IMR-90 (cell line): ENCODE measurements around the gene ZNF302. TPM values are rescaled to one million over a fixed set of nuclear protein-coding genes. Genes with fewer than 3 reads are reported as not detected.

Experiments
- ATAC-seq: fragments of 200-7000 bp; cut with Tn5 transposase; 2 replicates; pipeline ENCODE4 v1.9.1; 2020; ENCODE audit warnings: low read depth, mild to moderate bottlenecking, moderate library complexity
- BruUV-seq: library from RNA; stranded (reverse); fragments of 400-500 nt; replicated peaks from 2 replicates; lab custom pipeline; 2021; lab: Mats Ljungman, UMichigan
- CTCF ChIA-PET: fragments of 300-600 bp; formaldehyde crosslinking; extraction: SDS; loops from one replicate; lab custom pipeline; 2021; ENCODE audit warnings: antibody characterized with exemption; lab: Yijun Ruan, JAX
- POLR2A ChIA-PET: fragments of 300-600 bp; sonication (Branson Sonifier 250); formaldehyde crosslinking; loops from one replicate; lab custom pipeline; 2022; ENCODE audit warnings: antibody characterized with exemption; ENCODE audit not compliant: unreplicated experiment; lab: Charles Lee
- DNase-seq: peaks from one replicate; pipeline ENCODE4 v3.0.0; 2013
- H2AFZ ChIP-seq: replicated peaks from 2 replicates; pipeline ENCODE3; 2013; ENCODE audit warnings: low read length, mild to moderate bottlenecking; ENCODE audit not compliant: poor library complexity
- H2AK5ac ChIP-seq: 2 replicates; pipeline ENCODE4 v1.6.1; 2013; ENCODE audit warnings: low read depth, low read length, inconsistent platforms
- H2AK9ac ChIP-seq: replicated peaks from 2 replicates; pipeline ENCODE3; 2013; ENCODE audit warnings: mild to moderate bottlenecking, low read depth, low read length, moderate library complexity; ENCODE audit not compliant: poor library complexity
- H2BK120ac ChIP-seq: 2 replicates; pipeline ENCODE4 v1.6.1; 2013; ENCODE audit warnings: low read depth, low read length, inconsistent platforms
- H2BK15ac ChIP-seq: 3 replicates; pipeline ENCODE4 v1.6.1; 2013; ENCODE audit warnings: low read depth, low read length, inconsistent platforms
- H2BK20ac ChIP-seq: 2 replicates; pipeline ENCODE4 v1.6.1; 2013; ENCODE audit warnings: low read depth, mild to moderate bottlenecking, inconsistent platforms, low read length, moderate library complexity
- H2BK5ac ChIP-seq: 2 replicates; pipeline ENCODE4 v1.6.1; 2013; ENCODE audit warnings: mild to moderate bottlenecking, low read depth, low read length, inconsistent platforms; ENCODE audit not compliant: poor library complexity, severe bottlenecking
- H3K14ac ChIP-seq: replicated peaks from 2 replicates; pipeline ENCODE4 v1.6.1; 2013; ENCODE audit warnings: low read depth, low read length, inconsistent platforms
- H3K18ac ChIP-seq: 2 replicates; pipeline ENCODE4 v1.6.1; 2013; ENCODE audit warnings: low read depth, low read length, control low read depth
- H3K23ac ChIP-seq: 2 replicates; pipeline ENCODE4 v1.6.1; 2013; ENCODE audit warnings: low read depth, low read length, inconsistent platforms
- H3K27ac ChIP-seq: 2 replicates; pipeline ENCODE4 v1.5.1; 2013; ENCODE audit warnings: mild to moderate bottlenecking, control low read depth, low read length; ENCODE audit not compliant: insufficient read depth
- H3K27me3 ChIP-seq: 2 replicates; pipeline ENCODE4 v1.6.1; 2013; ENCODE audit warnings: low read length; ENCODE audit not compliant: control insufficient read depth, insufficient read depth
- H3K36me3 ChIP-seq: 2 replicates; pipeline ENCODE4 v1.6.1; 2013; ENCODE audit warnings: low read length, mixed read lengths; ENCODE audit not compliant: control insufficient read depth, insufficient read depth
- H3K4ac ChIP-seq: 2 replicates; pipeline ENCODE4 v1.6.1; 2013; ENCODE audit warnings: low read depth, low read length, inconsistent platforms
- H3K4me1 ChIP-seq: 2 replicates; pipeline ENCODE4 v1.6.1; 2013; ENCODE audit warnings: low read length, mixed read lengths; ENCODE audit not compliant: control insufficient read depth, insufficient read depth
- H3K4me2 ChIP-seq: 2 replicates; pipeline ENCODE4 v1.6.1; 2013; ENCODE audit warnings: low read depth, mild to moderate bottlenecking, control low read depth, low read length, moderate library complexity
- H3K4me3 ChIP-seq: 2 replicates; pipeline ENCODE4 v1.5.1; 2013; ENCODE audit warnings: low read depth, mild to moderate bottlenecking, control low read depth, low read length, moderate library complexity; ENCODE audit not compliant: insufficient read depth
- H3K56ac ChIP-seq: 2 replicates; pipeline ENCODE4 v1.6.1; 2013; ENCODE audit warnings: low read length, inconsistent platforms; ENCODE audit not compliant: insufficient read depth; ENCODE audit errors: extremely low read depth
- H3K79me1 ChIP-seq, 2 experiments: 2 replicates each; pipeline ENCODE4 v1.6.1; 2013; ENCODE audit warnings: low read length in 2 of 2, inconsistent platforms in 1 of 2, low read depth in 1 of 2
- H3K9ac ChIP-seq: 2 replicates; pipeline ENCODE4 v1.6.1; 2013; ENCODE audit warnings: low read depth, low read length, control low read depth
- H3K9me1 ChIP-seq: 2 replicates; pipeline ENCODE4 v1.6.1; 2013; ENCODE audit warnings: low read length, inconsistent platforms; ENCODE audit not compliant: insufficient read depth
- H3K9me3 ChIP-seq: 2 replicates; pipeline ENCODE4 v1.6.1; 2013; ENCODE audit warnings: low read length; ENCODE audit not compliant: control insufficient read depth, insufficient read depth
- H4K20me1 ChIP-seq: 2 replicates; pipeline ENCODE4 v1.6.1; 2013; ENCODE audit warnings: low read length, inconsistent platforms; ENCODE audit not compliant: insufficient read depth
- H4K5ac ChIP-seq: 2 replicates; pipeline ENCODE4 v1.6.1; 2013; ENCODE audit warnings: mild to moderate bottlenecking, low read depth, low read length, control low read depth
- H4K8ac ChIP-seq, 2 experiments: 2 replicates each; pipeline ENCODE4 v1.6.1; 2013; ENCODE audit warnings: low read depth in 2 of 2, low read length in 2 of 2, control low read depth in 1 of 2, inconsistent platforms in 1 of 2
- H4K91ac ChIP-seq: 2 replicates; pipeline ENCODE4 v1.6.1; 2013; ENCODE audit warnings: low read depth, low read length, inconsistent platforms; ENCODE audit not compliant: insufficient read depth
- CEBPB ChIP-seq: IDR thresholded peaks from 2 replicates; pipeline ENCODE4 v1.6.1; 2012; ENCODE audit warnings: low read depth, low read length, improper control_type of control experiment
- CHD1 ChIP-seq: IDR thresholded peaks from 2 replicates; pipeline ENCODE4 v1.6.1; 2012; ENCODE audit warnings: low read depth, low read length, improper control_type of control experiment
- ELK1 ChIP-seq: fragments of 150-350 bp; IDR thresholded peaks from 2 replicates; pipeline ENCODE4 v1.6.1; 2016; ENCODE audit warnings: low read depth, mild to moderate bottlenecking, low read length, moderate library complexity, borderline replicate concordance
- FOS ChIP-seq: fragments of 150-350 bp; IDR thresholded peaks from 2 replicates; pipeline ENCODE4 v1.6.1; 2016; ENCODE audit warnings: low read depth, low read length
- MAFK ChIP-seq: IDR thresholded peaks from 2 replicates; pipeline ENCODE4 v1.6.1; 2012; ENCODE audit warnings: low read depth, low read length, improper control_type of control experiment
- MAZ ChIP-seq: IDR thresholded peaks from 2 replicates; pipeline ENCODE4 v1.6.1; 2012; ENCODE audit warnings: low read depth, mild to moderate bottlenecking, low read length, improper control_type of control experiment, moderate library complexity, borderline replicate concordance
- MXI1 ChIP-seq: IDR thresholded peaks from 2 replicates; pipeline ENCODE4 v1.6.1; 2012; ENCODE audit warnings: low read depth, mild to moderate bottlenecking, low read length, moderate library complexity, borderline replicate concordance
- NFE2L2 ChIP-seq: fragments of 150-350 bp; IDR thresholded peaks from 2 replicates; pipeline ENCODE4 v1.6.1; 2016; ENCODE audit warnings: low read depth, mild to moderate bottlenecking, low read length
- RAD21 ChIP-seq: IDR thresholded peaks from 2 replicates; pipeline ENCODE4 v1.6.1; 2012; ENCODE audit warnings: low read length, improper control_type of control experiment
- SMC3 ChIP-seq: fragments of 150-350 bp; IDR thresholded peaks from 2 replicates; pipeline ENCODE4 v1.6.1; 2016; ENCODE audit warnings: low read depth, mild to moderate bottlenecking, antibody characterized with exemption, low read length, moderate library complexity
- WGBS, 2 experiments: methylation state at CpG; one replicate each; pipeline versions ENCODE4 v1.1.5 to v1.1.7; 2013; ENCODE audit warnings: missing lambda C conversion rate in 2 of 2; ENCODE audit not compliant: insufficient read length in 1 of 2; ENCODE audit errors: extremely low coverage in 2 of 2; 5-methylcytosine and 5-hydroxymethylcytosine counted together
- dilution Hi-C: fragments of 300-500 bp; cut with HindIII; formaldehyde crosslinking; loops from one replicate; pipeline ENCODE4 v1.14.3; 2018; ENCODE audit warnings: low sequenced_read_pairs; ENCODE audit not compliant: unreplicated experiment
- in situ Hi-C: fragments of 300-500 bp; cut with MboI; formaldehyde crosslinking; loops from 3 replicates; pipeline ENCODE4 v1.14.3; 2019; ENCODE audit warnings: low sequenced_read_pairs, inconsistent platforms, mixed read lengths
- intact Hi-C: fragments of 100-400 bp; cut with micrococcal nuclease; formaldehyde crosslinking; loops from 2 replicates; pipeline ENCODE4 v1.10.0; 2022
- polyA plus RNA-seq, 3 experiments: library from polyadenylated mRNA; depleted of rRNA; stranded (reverse); fragments of >200 nt; gene quantifications; 2 replicates each; pipeline ENCODE4 v1.2.3, GENCODE V29; 2012; ENCODE audit warnings: low replicate concordance in 1 of 3
- total RNA-seq: library from RNA; depleted of rRNA; stranded (reverse); fragments of >200 nt; gene quantifications from 2 replicates; pipeline ENCODE4 v1.2.3, GENCODE V29; 2012
- TF ChIP-seq, protein P1 (sequence below): conservative IDR thresholded peaks from 2 replicates; pipeline ENCODE4 v1.5.1; 2012; ENCODE audit warnings: mild to moderate bottlenecking, low read depth, low read length, improper control_type of control experiment
- TF ChIP-seq, protein P2 (sequence below): fragments of 150-350 bp; IDR thresholded peaks from 2 replicates; pipeline ENCODE4 v1.6.1; 2017; ENCODE audit warnings: mild to moderate bottlenecking, antibody characterized with exemption, low read length, low read depth

The ZNF302 gene
- total and polyA plus RNA-seq, 2 of the 4 experiments (the other 2 are of a cell fraction): 9.1 to 9.5 TPM

- TF ChIP-seq MAFK (no peak), NFE2L2 (no peak), CHD1 (no peak), RAD21 (no peak), ELK1 (no peak), MAZ (no peak), CEBPB (no peak), SMC3 (no peak), FOS (no peak), MXI1 (no peak)
- TF ChIP-seq, protein P1, sequence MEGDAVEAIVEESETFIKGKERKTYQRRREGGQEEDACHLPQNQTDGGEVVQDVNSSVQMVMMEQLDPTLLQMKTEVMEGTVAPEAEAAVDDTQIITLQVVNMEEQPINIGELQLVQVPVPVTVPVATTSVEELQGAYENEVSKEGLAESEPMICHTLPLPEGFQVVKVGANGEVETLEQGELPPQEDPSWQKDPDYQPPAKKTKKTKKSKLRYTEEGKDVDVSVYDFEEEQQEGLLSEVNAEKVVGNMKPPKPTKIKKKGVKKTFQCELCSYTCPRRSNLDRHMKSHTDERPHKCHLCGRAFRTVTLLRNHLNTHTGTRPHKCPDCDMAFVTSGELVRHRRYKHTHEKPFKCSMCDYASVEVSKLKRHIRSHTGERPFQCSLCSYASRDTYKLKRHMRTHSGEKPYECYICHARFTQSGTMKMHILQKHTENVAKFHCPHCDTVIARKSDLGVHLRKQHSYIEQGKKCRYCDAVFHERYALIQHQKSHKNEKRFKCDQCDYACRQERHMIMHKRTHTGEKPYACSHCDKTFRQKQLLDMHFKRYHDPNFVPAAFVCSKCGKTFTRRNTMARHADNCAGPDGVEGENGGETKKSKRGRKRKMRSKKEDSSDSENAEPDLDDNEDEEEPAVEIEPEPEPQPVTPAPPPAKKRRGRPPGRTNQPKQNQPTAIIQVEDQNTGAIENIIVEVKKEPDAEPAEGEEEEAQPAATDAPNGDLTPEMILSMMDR: no peak
- TF ChIP-seq, protein P2, sequence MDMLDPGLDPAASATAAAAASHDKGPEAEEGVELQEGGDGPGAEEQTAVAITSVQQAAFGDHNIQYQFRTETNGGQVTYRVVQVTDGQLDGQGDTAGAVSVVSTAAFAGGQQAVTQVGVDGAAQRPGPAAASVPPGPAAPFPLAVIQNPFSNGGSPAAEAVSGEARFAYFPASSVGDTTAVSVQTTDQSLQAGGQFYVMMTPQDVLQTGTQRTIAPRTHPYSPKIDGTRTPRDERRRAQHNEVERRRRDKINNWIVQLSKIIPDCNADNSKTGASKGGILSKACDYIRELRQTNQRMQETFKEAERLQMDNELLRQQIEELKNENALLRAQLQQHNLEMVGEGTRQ: no peak
- Histone ChIP-seq H3K9ac (no peak overlapping the region), H3K14ac (no peak overlapping the region), H4K91ac (no peak overlapping the region), H3K9me1 (no peaks in the 10 kb centered on the region), H2AK9ac (no peak overlapping the region), H2BK120ac (no peak overlapping the region), H4K8ac (no peak overlapping the region), H2AFZ (no peak overlapping the region), H2BK5ac (no peak overlapping the region), H3K27ac (no peak overlapping the region), H3K9me3 (no peaks in the 10 kb centered on the region), H2BK20ac (no peak overlapping the region), H3K23ac (no peak overlapping the region), H3K36me3 (no peaks in the 10 kb centered on the region), H4K20me1 (no peaks in the 10 kb centered on the region), H2BK15ac (no peak overlapping the region), H3K18ac (no peak overlapping the region), H3K27me3 (peaks cover 6% of the 10 kb centered on the region), H3K4ac (no peak overlapping the region), H3K56ac (no peak overlapping the region), H3K4me3 (no peak overlapping the region), H3K79me1 (no peaks in the 10 kb centered on the region), H4K5ac (no peak overlapping the region), H2AK5ac (no peak overlapping the region), H3K4me2 (no peak overlapping the region), H3K4me1 (no peaks in the 10 kb centered on the region)
- no CpG with 5 or more reads among the region's 6 CpGs for WGBS, 2 experiments
- POLR2A ChIA-PET: no interaction called here
- CTCF ChIA-PET: no interaction called here
- ATAC-seq (no peak), DNase-seq (no peak)
- in situ Hi-C loops (no loop called here), intact Hi-C loops (no loop called here), dilution Hi-C loops (no loop called here)
- BruUV-seq: no TSS peak
Measured at GRCh38 chr19:34725400-34725799, 47.9 kb downstream of the ZNF302 start.
